GM21723 (cell line): ENCODE data around the gene VEZT.

Experiments
- ATAC-seq: cut with Tn5 transposase; IDR thresholded peaks from one replicate; pipeline ENCODE4 v1.9.1; 2021; ENCODE audit warnings: mild to moderate bottlenecking, moderate library complexity; ENCODE audit not compliant: unreplicated experiment

The VEZT gene

DNA sequence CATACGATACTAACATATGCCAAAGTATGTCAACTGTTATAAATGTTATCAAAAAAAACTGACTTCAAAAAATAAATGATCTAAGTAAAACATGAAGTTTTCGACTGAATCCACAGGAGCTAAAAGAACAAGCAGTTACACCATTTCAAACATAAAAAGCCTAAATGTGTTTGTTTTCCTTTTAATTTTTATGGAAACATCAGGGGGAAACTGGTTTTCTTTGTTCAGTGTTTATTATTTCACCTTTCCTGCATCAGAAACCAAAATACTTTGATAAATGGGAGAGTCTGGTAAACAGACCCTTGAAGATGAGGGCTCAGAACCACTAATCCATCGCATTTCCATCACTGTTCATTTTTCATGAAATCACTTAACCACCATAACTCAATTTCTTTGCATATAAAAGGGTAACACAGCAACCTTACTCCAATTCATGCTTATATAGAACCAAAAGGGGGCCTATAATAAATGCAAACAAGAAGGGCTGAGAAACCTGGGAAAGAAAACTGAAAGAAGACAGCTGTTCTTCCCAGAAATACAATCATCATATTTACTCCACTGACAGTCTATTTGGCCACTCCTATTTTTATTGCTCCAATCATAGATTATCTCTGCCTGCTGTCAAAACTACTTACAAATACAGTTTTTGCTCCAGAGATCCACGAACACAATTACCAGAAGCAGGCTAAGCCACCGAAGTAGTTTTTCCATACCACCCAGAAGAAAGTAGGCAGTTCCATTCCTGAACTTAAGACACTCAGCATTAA lies 17.3 kb upstream of the VEZT start:
- no peak for ATAC-seq

GRCh38 chr12:95201056-95201670 lies 16.4 kb upstream of the VEZT start:
- no peak for ATAC-seq

- ATAC-seq: no peak
Observed at GRCh38 chr12:95202691-95203486, 14.7 kb upstream of the VEZT start.

DNA sequence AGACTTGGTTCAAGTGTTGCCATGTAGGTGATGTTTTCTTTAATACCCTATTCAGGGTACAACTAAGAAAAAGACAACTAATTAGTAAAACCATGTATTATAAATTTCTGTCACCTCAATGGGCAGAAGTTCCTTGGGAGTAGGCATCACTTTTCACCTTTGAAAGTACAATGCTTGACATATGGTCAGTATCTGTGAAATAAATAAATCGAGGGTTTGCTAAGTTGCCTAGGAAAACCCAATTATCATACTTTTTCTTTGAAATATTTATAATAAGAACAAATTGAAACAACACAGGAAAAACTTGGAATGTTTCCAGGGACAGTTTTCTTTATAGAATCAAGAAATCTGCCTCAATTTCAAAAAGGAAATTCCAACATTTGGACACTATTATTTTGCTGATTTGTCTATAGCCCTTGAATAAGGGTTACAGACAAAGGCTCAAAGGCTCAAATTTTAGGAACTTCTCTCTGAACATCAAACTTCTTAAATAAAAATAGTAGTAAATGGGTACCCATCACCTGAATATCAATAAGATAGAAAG lies 14.0 kb upstream of the VEZT start:
- ATAC-seq: no peak

GRCh38 chr12:95204141-95204866 lies 13.3 kb upstream of the VEZT start:
- no peak for ATAC-seq

DNA sequence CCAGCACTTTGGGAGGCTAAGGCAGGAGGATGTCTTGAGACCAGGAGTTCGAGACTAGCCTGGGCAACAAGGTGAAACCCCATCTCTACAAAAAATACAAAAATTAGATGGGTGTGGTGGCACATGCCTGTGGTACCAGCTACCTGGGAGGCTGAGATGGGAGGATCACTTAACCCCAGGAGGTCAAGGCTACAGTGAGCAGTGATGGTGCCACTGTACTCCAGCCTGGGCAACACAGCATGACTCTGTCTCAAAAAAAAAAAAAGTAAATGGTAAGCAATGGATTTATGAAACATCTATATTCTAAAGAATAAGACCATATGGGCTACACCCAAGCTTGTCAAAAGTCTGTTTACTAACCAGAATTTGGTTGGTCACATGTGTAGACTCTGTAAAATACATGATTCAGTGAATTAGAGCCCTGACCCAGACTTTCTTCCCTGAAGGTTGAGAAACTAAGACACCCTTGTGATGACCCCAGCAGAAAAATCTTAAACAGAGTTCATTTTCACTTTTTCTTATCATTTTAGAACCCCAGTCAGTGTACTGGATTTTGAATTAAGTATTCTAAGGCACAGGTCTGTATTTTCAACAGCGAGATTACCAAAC lies 12.5 kb upstream of the VEZT start:
- ATAC-seq: no peak

- ATAC-seq: no peak
Observed at GRCh38 chr12:95205685-95206084, 11.9 kb upstream of the VEZT start.

DNA sequence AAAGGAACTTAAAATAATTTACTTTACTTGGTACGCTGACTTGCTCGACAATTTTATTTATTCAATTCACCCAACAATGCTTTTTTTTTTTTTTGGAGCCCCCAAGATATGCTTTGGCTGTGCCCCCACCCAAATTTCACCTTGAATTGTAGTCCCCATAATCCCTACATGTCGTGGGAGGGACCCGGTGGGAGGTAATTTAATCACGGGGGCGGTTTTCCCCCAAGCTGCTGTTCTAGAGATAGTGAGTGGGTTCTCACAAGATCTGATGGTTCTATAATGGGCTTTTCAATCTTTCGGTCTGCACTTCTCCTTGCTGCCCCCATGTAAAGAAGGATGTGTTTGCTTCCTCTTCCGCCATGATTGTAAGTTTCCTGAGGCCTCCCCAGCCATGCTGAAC lies 10.7 kb upstream of the VEZT start:
- ATAC-seq: no peak

- no peak for ATAC-seq
Observed at GRCh38 chr12:95207407-95207806, 10.2 kb upstream of the VEZT start.

DNA sequence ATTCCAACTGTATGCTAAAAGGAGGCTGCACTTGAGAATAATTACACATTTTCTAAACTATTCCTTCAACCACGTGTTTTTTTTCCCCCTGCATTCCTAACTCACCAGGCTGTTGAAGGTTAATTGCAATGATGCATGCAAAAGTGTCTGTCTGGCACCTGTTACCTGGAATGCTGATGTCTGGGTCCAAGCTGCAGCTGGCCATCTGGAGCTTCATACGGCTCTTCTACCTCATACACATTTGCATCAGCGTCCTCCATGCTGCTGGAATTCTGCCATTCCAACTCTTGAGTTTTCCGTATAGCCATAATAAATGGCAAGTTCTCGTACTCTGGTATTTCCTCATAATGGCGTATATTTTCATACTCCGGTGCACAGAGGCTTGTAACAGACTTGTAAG lies 8.9 kb upstream of the VEZT start:
- ATAC-seq: no peak

- no peak for ATAC-seq
Observed at GRCh38 chr12:95212586-95212985, 5.0 kb upstream of the VEZT start.

DNA sequence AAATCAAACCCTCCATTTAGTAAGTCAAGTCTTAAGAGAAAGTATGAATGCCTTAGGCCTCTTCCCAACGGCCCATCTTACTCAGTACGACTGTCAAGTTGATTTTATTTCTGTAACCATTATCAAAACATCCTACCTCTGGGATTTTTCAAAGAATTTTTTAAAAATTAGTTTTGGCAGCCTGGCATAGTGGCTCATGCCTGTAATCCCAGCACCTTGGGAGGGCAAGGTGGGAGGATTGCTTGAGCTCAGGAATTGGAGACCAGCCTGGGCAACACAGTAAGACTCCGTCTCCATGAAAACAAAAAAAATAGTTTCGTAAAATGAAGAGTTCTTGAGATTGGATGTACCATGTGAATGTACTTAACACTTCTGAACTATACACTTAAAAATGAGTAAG lies 4.5 kb upstream of the VEZT start:
- no peak for ATAC-seq

- ATAC-seq: no peak
Observed at GRCh38 chr12:95213928-95214327, 3.7 kb upstream of the VEZT start.

DNA sequence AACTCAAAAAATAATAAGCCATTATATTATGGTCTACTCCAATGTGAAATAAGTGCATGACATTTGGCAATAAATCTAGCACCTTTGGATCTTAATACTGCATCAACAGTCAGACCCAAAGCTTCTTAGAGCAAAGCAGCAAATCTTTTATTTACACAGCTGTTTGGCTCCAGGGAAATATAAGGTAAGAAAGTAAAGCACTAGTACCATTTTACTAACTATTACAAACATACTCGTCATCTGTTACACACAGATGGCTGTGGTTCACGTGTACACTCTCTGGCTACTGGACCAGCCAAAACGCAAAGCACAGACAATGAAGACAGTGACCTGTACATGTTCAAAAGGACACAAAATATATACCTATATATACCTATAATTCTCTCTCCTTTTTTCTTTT lies 3.1 kb upstream of the VEZT start:
- ATAC-seq: no peak

DNA sequence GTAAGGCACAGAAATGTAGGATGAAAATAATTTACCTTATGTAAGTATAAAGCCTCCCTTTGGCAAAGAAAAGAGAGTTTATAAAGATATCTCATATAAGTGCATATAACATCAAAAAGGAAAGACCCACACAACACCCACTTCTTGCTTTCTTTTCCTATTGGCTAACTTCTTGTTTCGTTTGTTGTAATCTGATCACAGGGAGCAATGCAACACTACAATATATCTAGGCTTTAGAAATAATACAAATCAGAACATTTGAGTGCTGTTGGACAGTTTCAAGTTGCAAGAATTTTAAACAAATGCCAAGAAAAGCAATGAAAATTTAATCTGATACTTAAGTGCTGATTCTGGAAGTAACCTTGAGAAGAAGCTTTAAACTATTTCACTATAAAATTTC lies 1.7 kb upstream of the VEZT start:
- ATAC-seq: no peak

GRCh38 chr12:95216711-95217376 lies 763 bp upstream of the VEZT start:
- peak; percentile 25 for ATAC-seq

DNA sequence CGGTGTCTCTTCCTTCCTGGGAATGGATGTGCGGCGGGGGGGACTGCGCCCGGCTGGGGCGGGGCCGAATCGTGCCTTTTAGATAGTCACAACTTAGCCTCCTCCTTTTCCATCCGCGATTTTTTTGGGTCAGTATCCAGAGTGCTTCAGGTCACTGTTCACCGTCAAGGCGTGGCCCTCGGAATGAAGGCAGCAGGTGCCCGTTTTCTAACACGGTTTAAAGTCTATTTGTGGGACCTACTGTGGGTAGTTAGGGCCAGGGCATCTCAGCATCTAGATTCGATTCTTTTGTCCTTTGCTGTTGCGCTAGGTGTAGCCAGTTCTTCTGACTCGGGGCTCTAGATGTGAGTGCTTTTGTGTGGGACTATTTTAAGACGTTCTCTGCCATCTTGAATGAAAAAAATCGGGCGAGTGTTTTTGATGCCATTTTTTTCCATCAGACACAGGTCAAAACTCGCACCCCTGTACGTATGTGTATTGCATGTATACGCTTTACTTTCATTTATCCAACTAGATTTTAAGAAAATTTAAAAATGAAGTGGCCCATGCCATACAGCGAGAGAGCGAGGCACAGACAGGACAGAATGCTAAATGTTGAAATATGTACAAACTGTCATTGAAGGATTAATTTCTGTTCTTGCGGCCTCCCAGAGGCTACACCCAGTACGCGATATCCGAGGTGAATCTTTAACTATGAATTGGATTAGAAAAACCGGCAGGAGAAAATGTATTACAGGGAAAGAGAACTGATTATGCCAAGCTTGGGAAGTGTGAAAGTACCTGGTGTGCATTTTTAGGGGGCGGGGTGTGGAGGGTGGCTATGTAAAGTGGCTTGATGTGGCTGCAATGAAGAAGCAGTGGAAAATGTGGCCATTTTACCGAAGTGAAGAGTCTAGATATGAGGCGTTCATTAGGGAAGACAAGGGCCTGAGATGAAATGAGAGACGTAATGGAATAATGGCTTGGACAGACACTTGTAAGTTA lies 835 bp downstream of the VEZT start:
- peak; percentile 18 for ATAC-seq

DNA sequence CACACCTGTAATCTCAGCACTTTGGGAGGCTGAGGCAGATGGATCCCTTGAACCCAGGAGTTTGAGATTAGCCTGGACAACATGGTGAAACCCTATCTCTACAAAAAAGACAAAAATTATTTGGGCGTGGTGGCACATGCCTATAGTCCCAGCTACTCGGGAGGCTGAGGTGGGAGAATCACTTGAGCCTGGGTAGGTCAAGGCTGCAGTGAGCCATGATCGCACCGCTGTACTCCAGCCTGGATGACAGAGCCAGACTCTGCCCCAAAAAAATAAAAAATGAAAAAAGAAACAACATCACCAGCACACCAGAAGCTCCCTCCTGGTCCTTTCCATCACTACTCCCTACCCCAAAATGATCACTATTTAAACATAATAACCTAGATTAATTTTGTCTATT lies 2.6 kb downstream of the VEZT start:
- no peak for ATAC-seq

GRCh38 chr12:95220726-95221125 lies 3.1 kb downstream of the VEZT start:
- no peak for ATAC-seq
